ENCODE data around the gene COPE. TPM values are rescaled to one million over a fixed set of nuclear protein-coding genes. Genes with fewer than 3 reads are reported as not detected.
"Not testable (repeated sequence)": the region's sequence is repeated elsewhere in the genome, so short reads cannot be mapped to it uniquely, and the experiment has no call there.

The COPE gene
- total RNA-seq, 1 donor from 2014 or later = 207 TPM

DNA sequence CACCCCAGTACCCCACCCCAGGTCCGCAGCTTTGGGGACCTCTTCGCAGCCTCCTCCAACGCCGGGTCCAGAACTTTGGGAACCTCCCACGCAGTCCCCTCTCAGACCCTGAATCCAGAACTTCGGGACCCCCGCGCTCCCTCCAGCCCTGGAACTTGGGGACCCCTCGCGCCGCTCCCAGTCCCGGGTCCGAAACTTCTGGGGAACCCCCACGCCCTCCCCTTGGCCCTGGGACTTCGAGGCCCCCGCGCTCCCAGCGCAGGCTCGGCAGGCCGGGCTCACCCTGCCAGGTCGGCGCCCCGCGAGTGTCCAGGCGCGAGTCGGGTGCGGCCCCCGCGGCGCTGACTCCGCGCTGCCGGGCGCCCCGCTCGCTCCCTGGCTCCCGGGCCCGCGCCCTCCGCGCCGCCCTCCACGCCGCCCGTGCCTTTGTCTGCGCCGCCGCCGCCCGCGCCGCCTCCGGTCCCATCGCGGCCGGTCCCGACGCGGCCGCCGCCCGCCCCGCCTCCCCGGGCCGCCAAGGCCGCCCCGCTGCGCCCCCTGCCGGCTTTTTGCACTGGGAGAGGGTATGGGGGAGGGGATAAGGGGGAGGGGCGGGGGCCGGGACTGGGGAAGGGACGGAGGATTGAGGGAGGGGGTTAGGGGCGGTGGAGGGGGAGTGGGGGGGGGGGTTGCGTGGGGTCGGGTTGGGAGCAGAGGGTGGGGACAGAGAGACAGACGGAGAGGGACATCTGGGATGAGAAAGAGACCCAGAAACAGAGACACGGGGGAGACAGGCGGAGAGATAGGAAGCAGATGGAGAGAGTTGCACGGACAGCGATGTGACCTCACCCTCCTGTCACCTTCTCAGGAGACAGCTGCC, 21.8 kb upstream of the COPE start, which contains the start of gene HOMER3:
HOMER3 (minus strand) TSS at position 449 of the 859 bp plus-strand sequence. CDS start 2,235 bp downstream, outside the sequence.
- no peak for DNase-seq (ENCODE audit: low read depth, low spot score)

DNA sequence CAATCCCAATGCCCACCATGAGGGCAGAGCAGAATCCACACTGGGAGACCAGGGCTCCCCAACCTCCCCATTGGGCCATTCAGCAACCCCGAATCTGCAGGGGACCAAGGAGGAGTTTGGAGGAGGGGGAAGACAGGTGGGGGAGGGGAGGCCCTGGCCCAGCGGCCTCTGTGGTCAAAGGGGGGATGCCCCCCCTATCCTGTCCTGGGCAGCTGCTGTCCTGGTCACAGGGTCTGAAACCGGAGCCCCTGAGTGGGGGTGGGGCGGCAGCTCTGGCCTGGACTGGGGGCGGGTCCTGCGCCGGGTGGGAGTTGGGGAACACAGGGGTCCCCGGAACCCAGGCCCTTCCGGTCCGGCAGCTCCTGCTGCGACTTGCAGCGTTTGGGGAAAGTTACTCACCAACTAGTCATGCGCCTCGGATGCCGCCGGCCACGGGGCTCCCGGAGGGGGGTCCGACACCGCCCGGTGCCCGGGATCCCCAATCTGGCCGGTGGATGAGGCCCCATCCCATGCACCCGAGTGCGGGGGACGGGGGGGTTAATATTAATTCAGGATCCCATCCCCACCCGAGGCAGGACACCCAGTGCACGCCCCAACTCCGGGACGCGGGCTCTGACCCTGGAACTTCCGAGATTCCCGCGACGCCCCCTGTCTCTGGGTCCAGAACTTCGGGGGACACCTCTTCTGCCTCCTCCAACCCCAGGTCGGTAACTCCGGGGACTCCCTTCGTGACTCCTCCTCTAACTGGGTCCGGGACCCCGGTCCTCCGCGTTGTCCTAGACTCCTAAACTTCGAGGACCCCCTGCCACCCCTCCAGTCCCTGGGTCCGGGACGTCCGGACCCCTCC, 21.0 kb upstream of the COPE start:
- no peak for DNase-seq (ENCODE audit: low read depth, low spot score)

DNA sequence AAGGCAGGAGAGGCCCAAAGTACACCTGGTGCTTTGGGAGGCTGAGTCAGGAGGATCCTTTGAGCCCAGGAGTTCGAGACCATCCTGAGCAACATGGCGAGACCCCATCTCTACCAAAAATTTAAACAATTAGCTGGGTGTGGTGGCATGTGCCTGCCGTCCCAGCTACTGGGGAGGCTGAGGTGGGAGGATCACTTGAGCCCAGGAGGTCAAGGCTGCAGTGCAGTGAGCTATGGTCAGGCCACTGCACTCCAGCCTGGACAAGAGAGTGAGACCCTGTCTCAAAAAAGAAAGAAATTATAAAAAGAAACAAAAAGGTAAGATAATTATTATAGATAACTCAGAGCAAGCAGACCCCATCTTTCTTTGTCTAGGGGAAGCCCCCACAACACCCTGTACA, 20.0 kb upstream of the COPE start:
- DNase-seq (ENCODE audit: low read depth, low spot score) = no peak

DNA sequence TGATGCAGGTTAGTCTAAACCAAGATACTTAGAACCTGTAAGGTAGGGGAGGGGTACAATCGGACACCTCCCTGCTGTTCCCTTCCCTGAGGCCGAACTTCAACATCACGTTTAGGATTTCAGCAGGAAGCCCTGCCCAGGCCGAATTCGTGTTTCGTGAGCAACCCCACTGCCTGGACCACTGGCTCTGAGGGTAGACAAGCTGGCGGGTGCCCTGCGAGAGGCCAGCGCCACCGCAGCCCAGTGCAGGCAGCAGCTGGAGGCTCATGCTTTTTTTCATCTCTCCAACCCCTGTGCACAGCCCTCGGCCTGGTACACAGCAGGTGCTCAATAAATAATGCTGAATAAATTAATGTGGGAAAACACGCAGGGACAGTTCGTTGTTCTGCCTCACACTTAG, 14.1 kb upstream of the COPE start:
- DNase-seq (ENCODE audit: low read depth, low spot score) = no peak

DNA sequence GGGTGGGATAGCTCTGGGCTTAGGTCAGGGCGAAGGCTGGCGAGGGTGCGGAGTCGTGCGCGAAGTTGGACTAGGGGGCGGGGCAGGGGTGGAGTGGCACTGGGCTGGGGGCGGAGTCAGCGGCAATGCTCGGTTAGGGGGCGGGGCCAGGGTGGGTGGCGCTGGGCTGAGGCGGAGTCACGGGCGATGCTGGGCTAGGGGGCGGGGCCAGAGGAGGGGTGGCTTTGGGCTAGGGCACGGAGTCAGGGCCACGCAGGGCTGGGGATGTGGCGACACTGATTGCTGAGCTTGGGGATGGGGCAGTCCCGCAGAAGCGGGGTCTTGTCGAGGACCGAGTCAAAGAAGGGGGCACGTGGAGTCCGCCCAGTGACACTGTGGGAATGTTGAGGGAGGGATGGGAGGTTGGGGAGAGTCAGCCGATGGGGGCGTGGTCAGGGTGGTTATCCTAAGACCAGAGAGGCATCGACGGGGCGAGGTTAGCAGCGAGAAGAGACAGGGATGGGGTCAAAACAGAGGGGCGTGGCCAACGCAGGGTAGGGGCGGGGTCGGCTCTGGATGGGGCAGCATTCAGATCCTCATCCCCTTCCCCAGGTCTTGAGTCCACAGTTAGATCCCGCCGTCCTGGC, 13.1 kb upstream of the COPE start:
- no peak for DNase-seq (ENCODE audit: low read depth, low spot score)

DNA sequence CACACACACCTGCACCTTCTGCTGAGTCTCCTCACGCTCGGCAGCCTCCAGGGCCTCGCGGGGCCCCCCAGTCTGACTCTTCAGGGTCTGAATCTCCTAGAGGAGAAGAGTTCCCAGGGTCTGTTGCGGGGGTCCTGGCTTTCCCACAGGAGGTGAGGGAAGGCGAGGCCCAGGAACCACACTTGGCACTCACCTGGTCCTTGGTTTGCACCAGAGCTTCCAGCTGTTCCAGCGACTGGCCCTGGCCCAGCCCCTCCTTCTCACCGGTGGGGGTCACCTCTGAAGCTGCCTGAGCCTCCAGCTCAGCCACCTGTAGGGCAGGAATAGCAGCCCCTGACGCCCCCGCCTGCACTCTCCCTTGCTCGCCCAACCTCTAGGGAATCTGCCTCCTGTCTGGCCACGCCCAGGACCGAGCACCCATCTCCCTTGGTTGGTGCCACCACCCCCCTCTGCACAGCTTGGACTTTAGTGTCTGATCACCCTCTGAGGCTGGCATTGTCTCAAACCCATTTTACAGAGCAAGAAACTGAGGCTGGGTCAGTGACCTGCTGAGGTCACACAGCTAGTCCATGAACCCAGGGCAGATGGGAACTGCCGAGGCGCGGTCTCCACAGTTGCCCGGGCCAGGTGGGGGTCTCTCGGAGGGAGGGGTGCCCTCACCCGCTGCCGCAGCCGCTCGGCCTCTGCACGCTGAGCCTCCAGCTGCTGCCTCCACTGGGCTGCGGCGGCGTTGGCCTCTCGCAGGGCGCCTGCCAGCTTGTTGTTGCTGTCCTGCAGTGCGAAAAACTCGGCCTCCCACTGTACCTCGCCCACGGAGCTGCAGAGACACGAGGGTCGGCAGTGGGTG, 12.4 kb upstream of the COPE start:
- no peak for DNase-seq (ENCODE audit: low read depth, low spot score)

DNA sequence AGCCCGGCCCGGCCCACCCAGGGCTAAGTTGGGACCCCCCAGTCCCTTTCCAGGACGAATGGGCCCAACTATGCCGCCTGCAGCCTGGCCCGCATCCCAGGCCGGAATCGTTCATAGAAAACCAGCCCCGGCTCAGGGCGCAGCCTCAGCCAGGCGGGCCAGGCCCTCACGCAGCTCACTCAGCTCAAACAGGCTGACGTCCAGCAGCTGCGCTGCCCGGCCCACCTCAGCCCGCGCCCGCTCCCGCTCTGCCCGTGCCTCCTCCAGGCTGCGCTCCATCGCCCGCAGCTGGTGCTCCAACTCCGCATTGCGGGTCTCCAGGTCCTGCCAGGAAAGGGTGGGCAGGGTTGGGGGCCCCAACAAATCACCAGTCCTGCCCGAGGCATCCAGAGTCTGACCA, 10.1 kb upstream of the COPE start:
- DNase-seq (ENCODE audit: low read depth, low spot score) = no peak

DNA sequence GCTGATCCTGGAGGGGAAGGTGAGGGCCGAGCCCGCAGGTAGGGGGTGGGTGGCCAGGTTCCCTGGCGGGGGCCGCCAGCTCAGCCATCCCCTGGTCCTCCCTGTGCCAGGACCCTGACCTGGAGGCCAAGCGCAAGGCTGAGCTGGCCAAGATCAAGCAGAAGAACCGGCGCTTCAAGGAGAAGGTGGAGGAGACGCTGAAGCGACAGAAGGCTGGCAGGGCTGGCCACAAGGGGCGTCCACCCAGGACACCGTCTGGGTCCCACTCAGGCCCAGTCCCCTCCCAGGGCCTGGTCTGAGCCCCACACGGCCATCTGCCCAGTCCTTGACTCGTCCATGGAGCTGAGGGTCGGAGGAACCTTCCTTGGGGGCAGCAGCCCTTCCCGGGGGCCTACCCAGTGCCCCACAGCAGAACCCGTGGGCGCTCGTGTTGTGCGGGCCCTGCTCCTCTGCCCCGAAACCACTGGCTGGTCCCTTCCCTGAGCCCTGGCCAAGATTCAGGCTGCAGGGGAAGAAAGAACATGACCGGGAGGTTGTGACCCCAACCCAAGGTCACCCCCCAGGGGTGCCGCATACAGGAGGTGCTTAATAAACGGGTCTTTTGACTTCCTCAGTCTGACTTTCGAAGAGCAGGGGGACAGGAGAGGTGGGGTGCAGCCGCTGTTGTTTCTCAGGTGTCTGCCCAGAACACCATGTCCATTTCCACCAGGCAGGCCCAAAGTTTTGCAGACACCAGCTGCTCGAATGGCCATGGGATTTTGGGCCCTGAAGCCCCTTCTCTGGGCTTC, 9.0 kb upstream of the COPE start:
- no peak for DNase-seq (ENCODE audit: low read depth, low spot score)

DNA sequence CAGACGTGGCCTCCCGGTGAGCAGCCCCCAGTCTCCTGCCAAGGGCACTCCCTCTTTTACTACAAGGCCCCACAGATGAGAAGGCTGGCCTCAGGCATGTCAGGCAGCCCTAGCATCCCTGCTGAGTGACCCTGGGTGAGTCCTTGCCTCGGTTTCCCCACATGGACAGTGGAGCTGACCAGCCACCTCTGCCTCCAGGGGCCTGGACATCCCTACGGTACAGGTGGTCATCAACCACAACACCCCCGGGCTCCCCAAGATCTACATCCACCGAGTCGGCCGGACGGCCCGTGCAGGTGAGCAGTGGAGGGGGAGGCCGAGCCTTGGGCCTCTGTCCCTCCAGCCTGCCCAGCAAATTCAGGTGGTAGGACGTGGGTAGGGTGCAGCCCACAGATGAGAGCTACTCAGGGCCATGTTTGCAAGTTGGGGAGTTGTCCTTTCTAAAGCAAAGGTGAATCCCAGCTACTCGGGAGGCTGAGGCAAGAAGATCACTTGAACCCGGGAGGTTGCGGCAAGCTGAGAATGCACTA, 5.6 kb upstream of the COPE start:
- DNase-seq (ENCODE audit: low read depth, low spot score) = no peak

DNA sequence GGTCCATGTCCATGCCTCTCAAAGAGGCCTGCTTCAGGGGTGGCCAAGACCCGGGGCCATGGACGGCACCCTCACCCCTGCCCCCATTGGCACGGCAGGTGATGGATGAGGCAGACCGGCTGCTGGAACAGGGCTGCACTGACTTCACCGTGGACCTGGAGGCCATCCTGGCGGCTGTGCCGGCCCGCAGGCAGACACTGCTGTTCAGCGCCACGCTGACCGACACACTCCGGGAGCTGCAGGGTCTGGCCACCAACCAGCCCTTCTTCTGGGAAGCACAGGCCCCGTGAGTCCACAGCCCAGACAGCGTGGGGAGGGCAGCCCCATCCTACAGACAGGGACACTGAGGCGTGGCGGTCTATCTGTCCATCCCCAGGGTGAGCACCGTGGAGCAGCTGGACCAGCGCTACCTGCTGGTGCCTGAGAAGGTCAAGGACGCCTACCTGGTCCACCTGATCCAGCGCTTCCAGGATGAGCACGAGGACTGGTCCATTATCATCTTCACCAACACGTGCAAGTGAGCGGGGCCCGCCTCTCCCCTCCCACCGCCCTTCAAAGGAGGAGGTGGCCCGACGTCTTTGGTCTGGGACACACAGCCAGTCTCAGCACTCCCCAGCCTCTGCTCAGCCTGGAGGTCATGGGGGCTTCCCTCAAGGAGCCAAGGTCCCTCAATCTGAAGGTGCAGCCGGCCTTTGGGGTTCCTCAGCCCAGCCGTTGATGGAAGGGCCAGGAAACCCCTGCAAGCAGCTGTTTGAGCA, 3.2 kb upstream of the COPE start:
- no peak for DNase-seq (ENCODE audit: low read depth, low spot score)

DNA sequence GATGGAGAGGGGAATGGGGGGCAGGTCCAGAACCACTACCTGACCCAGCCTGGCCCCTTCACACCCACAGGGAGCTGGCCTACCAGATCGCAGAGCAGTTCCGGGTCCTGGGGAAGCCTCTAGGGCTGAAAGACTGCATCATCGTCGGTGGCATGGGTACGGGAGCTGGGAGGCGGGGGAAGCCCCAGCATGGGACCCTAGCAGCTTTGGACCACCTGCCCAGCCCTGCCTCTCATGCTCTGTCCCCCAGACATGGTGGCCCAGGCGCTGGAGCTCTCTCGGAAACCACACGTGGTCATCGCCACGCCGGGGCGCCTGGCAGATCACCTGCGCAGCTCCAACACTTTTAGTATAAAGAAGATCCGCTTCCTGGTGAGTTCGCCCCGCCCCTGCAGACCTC, 2.4 kb upstream of the COPE start:
- no peak for DNase-seq (ENCODE audit: low read depth, low spot score)

DNA sequence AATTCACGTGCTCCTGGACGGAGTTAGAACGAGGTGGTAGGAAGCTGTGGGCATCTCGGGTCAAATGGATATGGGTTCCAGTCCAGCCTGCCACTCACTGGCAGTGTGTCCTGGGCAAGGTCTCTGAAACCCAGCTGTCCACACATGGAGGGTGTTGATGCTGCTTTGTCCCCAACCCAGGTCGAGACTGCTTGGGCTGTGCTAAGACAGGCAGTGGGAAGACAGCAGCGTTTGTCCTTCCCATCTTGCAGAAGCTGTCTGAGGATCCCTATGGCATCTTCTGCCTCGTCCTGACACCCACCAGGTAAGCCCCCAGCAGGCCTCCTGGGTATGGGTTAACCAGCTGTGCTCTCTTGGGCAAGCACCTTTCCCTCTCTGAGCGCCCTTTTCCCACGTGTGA, 1.2 kb upstream of the COPE start:
- DNase-seq (ENCODE audit: low read depth, low spot score) = no peak

DNA sequence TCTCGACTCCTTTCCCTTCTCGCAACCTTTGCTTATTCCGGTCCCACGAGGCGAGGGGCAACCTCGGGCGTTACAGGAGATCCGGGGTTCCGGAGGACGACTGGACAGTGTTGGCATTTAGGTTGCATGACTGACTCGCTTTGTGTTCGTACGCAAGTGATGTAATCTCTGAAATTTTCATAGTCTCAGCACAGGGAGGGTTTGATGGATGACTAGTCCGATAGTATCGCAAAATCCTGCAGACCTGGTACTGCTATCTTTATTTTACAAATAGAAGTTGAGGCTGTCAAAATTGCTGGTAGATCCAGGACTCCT, 670 bp upstream of the COPE start:
- DNase-seq (ENCODE audit: low read depth, low spot score) = no peak

DNA sequence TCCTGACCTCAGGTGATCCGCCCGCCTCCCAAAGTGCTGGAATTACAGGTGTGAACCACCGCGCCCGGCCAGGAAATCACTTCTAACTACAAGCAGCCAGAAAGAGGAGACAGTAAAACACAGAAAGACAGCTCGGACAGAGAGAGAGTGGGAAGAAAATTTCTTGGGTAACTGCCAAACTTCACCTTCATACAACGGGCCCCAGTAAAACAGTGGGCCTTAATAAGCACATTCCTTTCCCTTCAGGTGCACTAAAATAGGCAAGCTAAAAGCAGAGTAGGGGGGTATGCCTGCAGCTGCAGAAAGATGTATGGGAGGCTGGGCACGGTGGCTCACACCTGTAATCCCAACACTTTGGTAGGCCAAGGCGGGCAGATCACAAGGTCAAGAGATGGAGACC, 1.6 kb downstream of the COPE start:
- DNase-seq (ENCODE audit: low read depth, low spot score) = not testable (repeated sequence)

DNA sequence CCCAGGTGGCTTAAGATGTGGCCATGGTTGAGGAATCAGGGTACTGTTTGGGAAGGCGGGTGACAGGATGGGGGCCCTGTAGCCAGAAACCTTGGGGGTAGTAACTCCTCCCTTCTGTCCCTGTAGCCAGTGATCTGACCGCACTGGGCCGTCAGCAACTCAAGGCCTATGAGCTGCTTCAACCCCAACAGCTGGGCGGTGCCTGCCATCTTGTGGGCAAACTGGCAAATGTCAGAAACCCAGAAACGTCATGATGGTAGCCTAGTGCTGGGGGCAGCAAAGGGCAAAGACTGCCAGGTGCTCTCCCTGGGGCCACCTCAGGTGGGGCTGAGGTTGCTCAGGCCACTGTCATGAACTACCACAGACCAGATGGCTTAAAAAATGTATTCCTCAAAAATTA, 3.5 kb downstream of the COPE start:
- DNase-seq (ENCODE audit: low read depth, low spot score) = no peak

DNA sequence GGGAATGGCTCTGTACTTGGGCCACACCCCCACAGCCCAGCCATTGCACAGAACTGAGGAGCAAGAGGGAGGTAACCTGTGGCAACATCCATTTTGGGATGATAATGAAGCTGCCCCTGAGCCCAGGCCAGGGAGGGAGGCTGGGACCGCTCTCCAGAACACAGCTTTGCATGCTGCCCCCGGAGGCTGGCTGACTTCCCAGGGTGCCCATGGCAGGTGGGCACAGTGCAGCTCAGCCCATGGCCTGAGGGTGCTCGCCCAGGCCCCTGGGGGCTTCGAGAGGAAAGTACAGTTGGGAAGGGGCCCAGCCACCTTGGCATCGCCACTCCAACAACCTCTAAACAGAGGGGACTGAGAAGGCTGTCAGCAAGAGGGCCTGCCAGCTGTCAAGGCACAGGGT, 5.7 kb downstream of the COPE start:
- DNase-seq (ENCODE audit: low read depth, low spot score) = no peak

DNA sequence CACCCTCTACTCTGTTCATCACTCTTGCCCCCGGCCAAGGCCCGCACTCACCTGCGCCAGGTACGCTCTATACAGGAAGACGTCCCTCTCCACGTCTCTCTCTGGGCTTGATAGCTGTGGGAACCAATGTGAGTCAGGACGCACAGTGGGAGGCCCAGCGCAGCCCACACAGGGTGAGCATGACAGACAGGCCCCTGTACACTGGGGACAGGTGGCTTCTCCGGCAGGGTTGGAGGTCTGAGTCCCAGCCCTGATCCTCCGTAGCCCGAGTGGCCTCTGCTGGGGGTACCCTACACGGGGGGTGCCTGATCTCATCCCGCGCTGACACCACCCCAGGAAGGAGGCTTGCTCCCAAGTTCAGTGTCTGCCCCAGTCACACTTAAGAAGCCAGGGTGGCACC, 6.3 kb downstream of the COPE start:
- no peak for DNase-seq (ENCODE audit: low read depth, low spot score)

DNA sequence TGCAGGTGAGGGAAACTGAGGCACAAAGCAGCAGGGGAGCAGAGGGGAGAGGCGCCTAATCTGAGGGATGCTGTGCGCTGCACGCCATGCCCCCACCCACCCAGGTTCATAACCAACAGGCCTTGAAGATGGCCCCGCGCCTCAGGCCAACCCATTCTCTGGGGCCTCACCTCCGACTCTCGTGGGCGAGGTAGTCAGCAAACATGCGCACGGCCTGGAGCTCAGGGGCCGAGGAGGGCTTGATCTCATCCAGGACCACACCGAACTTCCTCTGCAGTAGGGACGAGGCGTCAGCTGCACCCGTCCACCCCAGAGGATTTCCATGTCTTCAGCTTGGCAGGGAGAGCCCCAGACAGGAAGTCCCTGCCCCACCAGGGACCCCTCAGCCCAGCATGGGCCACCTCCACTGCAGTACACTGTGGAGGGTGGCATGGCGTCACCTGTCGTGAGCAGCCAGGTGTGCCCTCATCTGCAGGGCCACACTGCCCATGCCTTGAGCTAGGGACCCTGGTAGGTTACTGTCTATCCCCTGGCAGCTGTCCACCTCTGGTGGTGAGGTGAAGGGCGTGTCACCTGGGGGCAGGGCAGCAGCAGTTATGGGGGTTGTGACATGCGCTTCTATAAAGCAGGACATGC, 8.3 kb downstream of the COPE start:
- no peak for DNase-seq (ENCODE audit: low read depth, low spot score)

DNA sequence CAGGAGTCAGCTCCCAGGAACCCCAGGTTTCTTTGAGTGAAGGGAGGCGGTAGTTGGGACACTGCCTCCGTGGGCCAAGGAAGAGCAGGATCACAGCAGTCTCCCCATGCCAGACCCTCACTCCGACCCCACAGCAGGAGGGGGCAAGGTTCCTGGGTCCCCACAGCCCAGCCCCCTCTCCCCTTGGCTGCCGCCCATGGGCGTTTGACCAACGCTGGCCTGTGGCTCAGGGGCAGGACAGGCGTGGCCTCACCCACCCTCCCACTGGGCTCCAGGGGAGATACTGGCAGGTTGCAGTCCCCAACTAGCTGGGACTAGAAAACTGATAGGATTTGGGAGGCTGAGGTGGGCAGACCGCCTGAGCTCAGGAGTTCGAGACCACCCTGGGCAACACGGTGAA, 9.2 kb downstream of the COPE start:
- DNase-seq (ENCODE audit: low read depth, low spot score) = no peak

All from pulmonary artery endothelial cell (primary cell).